OCI-LY7 (cell line): Measurements from ENCODE around the gene GDF10. TPM values are rescaled to one million over a fixed set of nuclear protein-coding genes. Genes with fewer than 3 reads are reported as not detected.

Experiments
- BruUV-seq: library from RNA; stranded (reverse); fragments of 400-500 nt; replicated peaks from 2 replicates; lab custom pipeline; 2021; lab: Mats Ljungman, UMichigan
- CTCF ChIA-PET: fragments of 300-600 bp; sonication (Branson Sonifier 250); formaldehyde crosslinking; loops from one replicate; lab custom pipeline; 2022; ENCODE audit warnings: antibody characterized with exemption; ENCODE audit not compliant: unreplicated experiment; lab: Charles Lee
- POLR2A ChIA-PET: fragments of 300-600 bp; sonication (Branson Sonifier 250); formaldehyde crosslinking; loops from one replicate; lab custom pipeline; 2022; ENCODE audit warnings: antibody characterized with exemption; lab: Charles Lee
- DNase-seq: peaks from one replicate; pipeline ENCODE4 v3.0.0-alpha.2; 2015; ENCODE audit warnings: low spot score
- H2AFZ ChIP-seq: fragments of 200-600 bp; sonication (generic), shearing (Covaris generic); 2 replicates; pipeline ENCODE4 v1.6.1; 2014; ENCODE audit warnings: mild to moderate bottlenecking, antibody characterized with exemption, low read length, moderate library complexity
- H3K27ac ChIP-seq: fragments of 200-600 bp; sonication (generic); 2 replicates; pipeline ENCODE4 v1.5.1; 2014; ENCODE audit warnings: mixed run types, low read depth, mild to moderate bottlenecking, moderate library complexity, low read length, inconsistent platforms; ENCODE audit not compliant: poor library complexity, severe bottlenecking
- H3K36me3 ChIP-seq: fragments of 200-600 bp; sonication (generic); 2 replicates; pipeline ENCODE4 v1.6.1; 2014; ENCODE audit warnings: mild to moderate bottlenecking, antibody characterized with exemption, low read length, moderate library complexity, mixed read lengths; ENCODE audit not compliant: insufficient read depth
- H3K4me1 ChIP-seq: fragments of 200-600 bp; sonication (generic); 2 replicates; pipeline ENCODE4 v1.5.1; 2014; ENCODE audit warnings: mild to moderate bottlenecking, low read length; ENCODE audit not compliant: insufficient read depth, poor library complexity, severe bottlenecking
- H3K4me2 ChIP-seq: fragments of 200-600 bp; sonication (generic); 2 replicates; pipeline ENCODE4 v1.6.1; 2014; ENCODE audit warnings: mild to moderate bottlenecking, low read length
- H3K4me3 ChIP-seq: fragments of 200-600 bp; sonication (generic); 2 replicates; pipeline ENCODE4 v1.5.1; 2014; ENCODE audit warnings: mild to moderate bottlenecking, low read depth, low read length; ENCODE audit not compliant: poor library complexity, severe bottlenecking
- H3K79me2 ChIP-seq: fragments of 200-600 bp; sonication (generic); 2 replicates; pipeline ENCODE4 v1.6.1; 2016; ENCODE audit warnings: low read depth, mild to moderate bottlenecking, low read length, moderate library complexity, mixed read lengths; ENCODE audit not compliant: insufficient read depth
- H3K9me2 ChIP-seq: fragments of 200-600 bp; sonication (generic); 2 replicates; pipeline ENCODE4 v1.6.1; 2016; ENCODE audit warnings: mild to moderate bottlenecking, low read length, mixed read lengths; ENCODE audit not compliant: insufficient read depth
- H3K9me3 ChIP-seq: fragments of 200-600 bp; sonication (generic); 2 replicates; pipeline ENCODE4 v1.6.1; 2014; ENCODE audit warnings: mild to moderate bottlenecking, mixed run types, low read length, mixed read lengths
- H4K20me1 ChIP-seq: fragments of 200-600 bp; sonication (generic); 2 replicates; pipeline ENCODE4 v1.6.1; 2014; ENCODE audit warnings: mild to moderate bottlenecking, antibody characterized with exemption, low read length, moderate library complexity, mixed read lengths; ENCODE audit not compliant: insufficient read depth
- EZH2phosphoT487 ChIP-seq: fragments of 200-600 bp; sonication (generic); IDR thresholded peaks from 2 replicates; pipeline ENCODE4 v1.6.1; 2018; ENCODE audit warnings: low read depth, borderline replicate concordance, mild to moderate bottlenecking, mixed run types, antibody characterized with exemption, low read length, moderate library complexity, mixed read lengths
- intact Hi-C: fragments of 100-400 bp; cut with micrococcal nuclease; formaldehyde crosslinking; loops from one replicate; pipeline ENCODE4 v1.10.0; 2022; ENCODE audit not compliant: unreplicated experiment
- total RNA-seq, 2 experiments: library from RNA; depleted of rRNA in 1 of 2; stranded (reverse); fragments of >200 nt in 1 of 2; shearing (Covaris generic) in 1 of 2; gene quantifications; 2 replicates each; pipeline ENCODE4 v1.2.3, GENCODE V29; 2014 to 2022
- TF ChIP-seq, protein P1 (sequence below): fragments of 200-600 bp; sonication (generic); conservative IDR thresholded peaks from 2 replicates; pipeline ENCODE4 v1.5.1; 2014; ENCODE audit warnings: mild to moderate bottlenecking, antibody characterized with exemption, low read length, moderate library complexity, mixed read lengths

Gene GDF10
- total RNA-seq, 2 experiments from 2014 or later = not detected

- intact Hi-C loops = no loop called here
- Histone ChIP-seq H3K36me3 (no peaks in the 10 kb centered on the region), H3K4me2 (no peak overlapping the region), H2AFZ (no peak overlapping the region), H4K20me1 (no peaks in the 10 kb centered on the region), H3K79me2 (no peaks in the 10 kb centered on the region), H3K9me2 (no peaks in the 10 kb centered on the region), H3K4me1 (no peaks in the 10 kb centered on the region), H3K4me3 (no peak overlapping the region), H3K27ac (no peak overlapping the region), H3K9me3 (no peaks in the 10 kb centered on the region)
- ChIA-PET CTCF (no interaction called here), POLR2A (no interaction called here)
- no peak for DNase-seq
- no peak for TF ChIP-seq EZH2phosphoT487
- TF ChIP-seq, protein P1, sequence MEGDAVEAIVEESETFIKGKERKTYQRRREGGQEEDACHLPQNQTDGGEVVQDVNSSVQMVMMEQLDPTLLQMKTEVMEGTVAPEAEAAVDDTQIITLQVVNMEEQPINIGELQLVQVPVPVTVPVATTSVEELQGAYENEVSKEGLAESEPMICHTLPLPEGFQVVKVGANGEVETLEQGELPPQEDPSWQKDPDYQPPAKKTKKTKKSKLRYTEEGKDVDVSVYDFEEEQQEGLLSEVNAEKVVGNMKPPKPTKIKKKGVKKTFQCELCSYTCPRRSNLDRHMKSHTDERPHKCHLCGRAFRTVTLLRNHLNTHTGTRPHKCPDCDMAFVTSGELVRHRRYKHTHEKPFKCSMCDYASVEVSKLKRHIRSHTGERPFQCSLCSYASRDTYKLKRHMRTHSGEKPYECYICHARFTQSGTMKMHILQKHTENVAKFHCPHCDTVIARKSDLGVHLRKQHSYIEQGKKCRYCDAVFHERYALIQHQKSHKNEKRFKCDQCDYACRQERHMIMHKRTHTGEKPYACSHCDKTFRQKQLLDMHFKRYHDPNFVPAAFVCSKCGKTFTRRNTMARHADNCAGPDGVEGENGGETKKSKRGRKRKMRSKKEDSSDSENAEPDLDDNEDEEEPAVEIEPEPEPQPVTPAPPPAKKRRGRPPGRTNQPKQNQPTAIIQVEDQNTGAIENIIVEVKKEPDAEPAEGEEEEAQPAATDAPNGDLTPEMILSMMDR = no peak
- BruUV-seq = no TSS peak
Observed at GRCh38 chr10:47298715-47299114, 1.3 kb upstream of the GDF10 start.

DNA sequence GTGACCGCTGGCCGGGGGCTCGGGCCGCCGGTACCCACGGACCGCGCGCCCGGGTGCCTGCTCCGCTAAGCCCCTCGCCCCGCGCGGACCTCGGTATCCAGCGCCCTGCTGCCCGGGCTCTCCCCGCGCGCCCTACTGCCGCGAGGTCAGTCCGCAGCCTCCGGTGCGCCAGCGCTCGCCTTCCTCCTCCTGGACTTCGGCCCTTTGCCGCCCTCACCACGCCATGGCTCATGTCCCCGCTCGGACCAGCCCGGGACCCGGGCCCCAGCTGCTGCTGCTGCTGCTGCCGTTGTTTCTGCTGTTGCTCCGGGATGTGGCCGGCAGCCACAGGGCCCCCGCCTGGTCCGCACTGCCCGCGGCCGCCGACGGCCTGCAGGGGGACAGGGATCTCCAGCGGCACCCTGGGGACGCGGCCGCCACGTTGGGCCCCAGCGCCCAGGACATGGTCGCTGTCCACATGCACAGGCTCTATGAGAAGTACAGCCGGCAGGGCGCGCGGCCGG, 483 bp downstream of the GDF10 start:
- Histone ChIP-seq H3K4me2 (no peak overlapping the region), H3K4me1 (no peaks in the 10 kb centered on the region), H3K36me3 (no peaks in the 10 kb centered on the region), H3K9me3 (no peaks in the 10 kb centered on the region), H3K9me2 (no peaks in the 10 kb centered on the region), H3K4me3 (no peak overlapping the region), H3K79me2 (no peaks in the 10 kb centered on the region), H3K27ac (no peak overlapping the region), H4K20me1 (no peaks in the 10 kb centered on the region), H2AFZ (no peak overlapping the region)
- DNase-seq = no peak
- ChIA-PET CTCF (no interaction called here), POLR2A (no interaction called here)
- no peak for TF ChIP-seq EZH2phosphoT487
- intact Hi-C loops = no loop called here
- no TSS peak for BruUV-seq

DNA sequence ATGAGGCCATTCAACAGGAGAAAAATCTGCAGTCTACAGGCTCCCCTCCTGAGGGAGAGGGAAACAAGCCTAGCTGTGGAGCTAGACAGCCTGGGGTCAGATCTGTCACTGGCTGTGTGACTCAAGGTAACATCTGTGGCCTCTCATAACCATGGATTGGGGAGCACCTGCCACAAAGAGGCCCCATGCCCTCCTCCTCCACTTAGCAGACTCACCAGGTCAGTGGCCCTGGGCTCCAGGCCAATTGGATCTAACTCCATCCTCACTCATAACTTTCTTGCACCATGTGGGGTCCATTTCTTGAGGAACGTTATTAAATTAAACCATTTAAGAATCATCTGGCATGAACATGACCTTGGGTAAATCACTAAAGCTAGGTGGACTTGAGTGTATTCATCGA, 1.8 kb downstream of the GDF10 start:
- Histone ChIP-seq H3K4me2 (no peak overlapping the region), H2AFZ (no peak overlapping the region), H3K4me3 (no peak overlapping the region), H3K9me2 (no peaks in the 10 kb centered on the region), H3K27ac (no peak overlapping the region), H4K20me1 (no peaks in the 10 kb centered on the region), H3K9me3 (no peaks in the 10 kb centered on the region), H3K79me2 (no peaks in the 10 kb centered on the region), H3K4me1 (no peaks in the 10 kb centered on the region), H3K36me3 (no peaks in the 10 kb centered on the region)
- no TSS peak for BruUV-seq
- intact Hi-C loops = no loop called here
- POLR2A ChIA-PET = no interaction called here
- TF ChIP-seq, protein P1 = no peak
- no peak for TF ChIP-seq EZH2phosphoT487
- no peak for DNase-seq
- CTCF ChIA-PET = no interaction called here
